ENCODE measurements around the gene AQP2. TPM values are rescaled to one million over a fixed set of nuclear protein-coding genes. Genes with fewer than 3 reads are reported as not detected.

The AQP2 gene
- total RNA-seq, 1 experiment from 2014 or later: 0.36 TPM

- Histone ChIP-seq H3K9me3 (ENCODE audit: control insufficient read depth, insufficient read depth, low read depth, low read length) (no peaks in the 10 kb centered on the region), H3K36me3 (ENCODE audit: control insufficient read depth, insufficient read depth, low read length) (no peaks in the 10 kb centered on the region), H3K4me3 (ENCODE audit: low read depth in 2 of 2, low read length in 2 of 2) (no peak overlapping the region), H3K27ac (ENCODE audit: low read length) (no peak overlapping the region), H3K27me3 (ENCODE audit: control insufficient read depth, insufficient read depth, low read length) (no peaks in the 10 kb centered on the region), H3K4me1 (ENCODE audit: control insufficient read depth, insufficient read depth, low read length) (no peaks in the 10 kb centered on the region)
- DNase-seq (ENCODE audit: low read depth, low spot score) (no peak), ATAC-seq (no peak)
- ChIA-PET POLR2A (no interaction called here), CTCF (no interaction called here)
- no TSS peak for BruUV-seq (replicated peaks)
- in situ Hi-C loops (cut with HindIII; ENCODE audit: low pct_unique_long_range_greater_than_20kb, low sequenced_read_pairs): no loop called here
- TF ChIP-seq REST (IDR thresholded peaks at IDR 0.05; ENCODE audit: insufficient read depth in 1 of 2, low read depth in 2 of 2, low read length in 1 of 2) (no peak), SIN3A (IDR thresholded peaks at IDR 0.05; ENCODE audit: borderline replicate concordance, insufficient read depth, low read depth, low read length) (no peak), POLR2AphosphoS5 (IDR thresholded peaks at IDR 0.05; ENCODE audit: low read depth, low read length) (no peak), CTCF (IDR thresholded peaks at IDR 0.05) (no peak), TCF7L2 (IDR thresholded peaks at IDR 0.05; ENCODE audit: low read depth, low read length) (no peak)
- intact Hi-C loops (cut with micrococcal nuclease; ENCODE audit: unreplicated experiment): no loop called here
Observed at GRCh38 chr12:49905718-49906314, 44.7 kb upstream of the AQP2 start.

DNA sequence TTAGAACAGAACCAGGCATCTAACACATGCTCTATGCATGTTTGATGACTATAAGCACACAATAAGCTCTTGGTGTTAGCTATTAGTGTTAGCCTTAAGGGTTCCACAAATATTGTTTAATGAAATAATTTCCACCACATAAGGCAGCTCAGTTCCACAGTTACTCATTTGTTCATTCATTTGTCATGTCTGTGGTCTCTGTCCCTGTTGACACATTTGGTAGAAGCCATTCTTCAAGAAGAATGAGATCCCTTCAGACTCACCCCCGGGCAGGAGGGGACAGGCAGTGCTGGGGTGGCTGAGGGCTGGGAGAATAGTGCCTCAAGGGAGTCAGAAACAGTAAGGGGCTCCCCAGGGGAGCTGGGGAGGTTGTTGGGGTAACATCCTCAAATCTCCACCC, 43.2 kb upstream of the AQP2 start:
- POLR2A ChIA-PET: interaction anchor here (0.6 kb wide), 1 partner anchor 36 kb away, joined by 6 read pairs; no protein-coding TSS in a partner anchor
- ATAC-seq: no peak
- no peak overlapping the region for H3K4me3 ChIP-seq (ENCODE audit: low read depth in 2 of 2, low read length in 2 of 2)
- H3K27ac ChIP-seq (ENCODE audit: low read length): no peak overlapping the region
- no peaks in the 10 kb centered on the region for H3K36me3 ChIP-seq (ENCODE audit: control insufficient read depth, insufficient read depth, low read length)
- DNase-seq (ENCODE audit: low read depth, low spot score): no peak
- no TSS peak for BruUV-seq (replicated peaks)
- no peaks in the 10 kb centered on the region for H3K4me1 ChIP-seq (ENCODE audit: control insufficient read depth, insufficient read depth, low read length)
- CTCF ChIA-PET: no interaction called here
- intact Hi-C loops (cut with micrococcal nuclease; ENCODE audit: unreplicated experiment): no loop called here
- H3K9me3 ChIP-seq (ENCODE audit: control insufficient read depth, insufficient read depth, low read depth, low read length): no peaks in the 10 kb centered on the region
- no peaks in the 10 kb centered on the region for H3K27me3 ChIP-seq (ENCODE audit: control insufficient read depth, insufficient read depth, low read length)
- in situ Hi-C loops (cut with HindIII; ENCODE audit: low pct_unique_long_range_greater_than_20kb, low sequenced_read_pairs): no loop called here
- TF ChIP-seq SIN3A (IDR thresholded peaks at IDR 0.05; ENCODE audit: borderline replicate concordance, insufficient read depth, low read depth, low read length) (no peak), CTCF (IDR thresholded peaks at IDR 0.05) (no peak), REST (IDR thresholded peaks at IDR 0.05; ENCODE audit: insufficient read depth in 1 of 2, low read depth in 2 of 2, low read length in 1 of 2) (no peak), POLR2AphosphoS5 (IDR thresholded peaks at IDR 0.05; ENCODE audit: low read depth, low read length) (no peak), TCF7L2 (IDR thresholded peaks at IDR 0.05; ENCODE audit: low read depth, low read length) (no peak)

Measured in Panc1 (cell line).